Caco-2 (cell line): ENCODE results near the gene MOB2. TPM values are rescaled to one million over a fixed set of nuclear protein-coding genes. Genes with fewer than 3 reads are reported as not detected.

Experiments
- BruUV-seq: library from RNA; stranded (reverse); fragments of 400-500 nt; replicated peaks from 2 replicates; lab custom pipeline; 2021; lab: Mats Ljungman, UMichigan
- CTCF ChIA-PET: fragments of 300-600 bp; sonication (Branson Sonifier 250); formaldehyde crosslinking; loops from one replicate; lab custom pipeline; 2022; ENCODE audit warnings: antibody characterized with exemption; lab: Charles Lee
- POLR2A ChIA-PET: fragments of 300-600 bp; sonication (Branson Sonifier 250); formaldehyde crosslinking; loops from one replicate; lab custom pipeline; 2022; ENCODE audit warnings: antibody characterized with exemption; lab: Charles Lee
- DNase-seq, 2 experiments: peaks; one replicate each; pipeline versions ENCODE4 v3.0.0 to v3.0.0-alpha.2; 2020 to 2022
- H3K27me3 ChIP-seq: replicated peaks from 2 replicates; pipeline ENCODE4 v1.6.0; 2011; ENCODE audit warnings: low read length; ENCODE audit not compliant: control insufficient read depth, insufficient read depth
- H3K36me3 ChIP-seq: 2 replicates; pipeline ENCODE4 v1.5.1; 2011; ENCODE audit warnings: low read length; ENCODE audit not compliant: control insufficient read depth, insufficient read depth
- H3K4me1 ChIP-seq: fragments of 250-450 bp; sonication (Bioruptor Pico); 2 replicates; pipeline ENCODE4 v1.5.1; 2020; ENCODE audit warnings: mild to moderate bottlenecking
- H3K4me3 ChIP-seq: 2 replicates; pipeline ENCODE4 v1.5.1; 2011; ENCODE audit warnings: low read depth, mild to moderate bottlenecking, control low read depth, low read length
- H3K9me3 ChIP-seq: fragments of 250-450 bp; sonication (Bioruptor Pico); 2 replicates; pipeline ENCODE4 v1.5.1; 2020; ENCODE audit warnings: mild to moderate bottlenecking, moderate library complexity
- H3K27ac Mint-ChIP-seq: one replicate; pipeline ENCODE4 v1.8.0; 2022; ENCODE audit warnings: mixed read lengths; ENCODE audit not compliant: unreplicated experiment
- H3K27me3 Mint-ChIP-seq: one replicate; pipeline ENCODE4 v1.8.0; 2022; ENCODE audit warnings: mixed read lengths; ENCODE audit not compliant: insufficient read depth, unreplicated experiment
- H3K36me3 Mint-ChIP-seq: one replicate; pipeline ENCODE4 v1.8.0; 2022; ENCODE audit warnings: mild to moderate bottlenecking, mixed read lengths; ENCODE audit not compliant: insufficient read depth, unreplicated experiment
- H3K4me1 Mint-ChIP-seq: one replicate; pipeline ENCODE4 v1.8.0; 2022; ENCODE audit warnings: low read depth, mixed read lengths; ENCODE audit not compliant: unreplicated experiment
- H3K4me3 Mint-ChIP-seq: one replicate; pipeline ENCODE4 v1.8.0; 2022; ENCODE audit warnings: mild to moderate bottlenecking, moderate library complexity, mixed read lengths; ENCODE audit not compliant: unreplicated experiment
- H3K9me3 Mint-ChIP-seq: one replicate; pipeline ENCODE4 v1.8.0; 2022; ENCODE audit warnings: mixed read lengths; ENCODE audit not compliant: unreplicated experiment
- CTCF ChIP-seq, 2 experiments: fragments of 200-600 bp in 1 of 2; IDR thresholded peaks; 1 replicate in 1 of 2; 2 replicates in 1 of 2; pipeline versions ENCODE4 v1.5.1 to v1.8.0; 2011 to 2022; ENCODE audit warnings: antibody characterized with exemption in 1 of 2, control low read depth in 1 of 2, inconsistent platforms in 1 of 2, low read depth in 1 of 2, low read length in 1 of 2, mild to moderate bottlenecking in 1 of 2, moderate library complexity in 1 of 2; ENCODE audit not compliant: insufficient read depth in 1 of 2, severe bottlenecking in 1 of 2, unreplicated experiment in 1 of 2
- intact Hi-C: fragments of 100-400 bp; cut with micrococcal nuclease; formaldehyde crosslinking; loops from one replicate; pipeline ENCODE4 v1.10.0; 2022; ENCODE audit not compliant: unreplicated experiment
- total RNA-seq: library from RNA; stranded (reverse); gene quantifications from 2 replicates; pipeline ENCODE4 v1.2.3, GENCODE V29; 2022

Gene MOB2
- total RNA-seq, 1 experiment from 2014 or later, result 32.7 TPM

- no peak overlapping the region for H3K4me3 ChIP-seq
Observed at GRCh38 chr11:1444823-1445422, 41.7 kb downstream of the MOB2 start.

DNA sequence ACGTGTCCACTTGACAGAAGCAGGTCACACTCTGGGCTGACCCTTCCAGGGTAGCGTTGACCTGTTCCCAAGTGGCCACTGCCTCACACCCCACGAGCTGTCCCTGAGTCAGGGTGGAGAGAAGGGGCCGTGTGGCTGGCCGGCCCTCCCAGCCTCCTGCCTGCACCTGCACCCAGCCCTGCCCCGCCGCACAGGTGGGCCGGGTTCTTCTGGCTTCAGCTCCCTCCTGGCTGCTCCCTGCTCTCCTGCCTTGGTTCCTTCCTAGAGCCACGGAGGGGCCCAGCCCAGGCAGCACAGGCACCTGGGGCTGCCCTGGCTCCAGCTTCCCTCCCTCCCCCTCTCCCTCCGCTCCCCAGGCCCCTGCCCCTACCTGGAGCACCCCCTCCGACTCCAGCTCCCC is 42.3 kb downstream of the MOB2 start:
- Mint-ChIP-seq H3K36me3 (peaks cover 8% of the 10 kb centered on the region), H3K4me3 (no peak overlapping the region), H3K9me3 (no peaks in the 10 kb centered on the region), H3K27ac (no peak overlapping the region), H3K4me1 (no peaks in the 10 kb centered on the region), H3K27me3 (no peaks in the 10 kb centered on the region)
- Histone ChIP-seq H3K36me3 (no peaks in the 10 kb centered on the region), H3K4me3 (no peak overlapping the region), H3K4me1 (no peaks in the 10 kb centered on the region), H3K27me3 (no peaks in the 10 kb centered on the region), H3K9me3 (no peaks in the 10 kb centered on the region)
- no peak for TF ChIP-seq CTCF (IDR thresholded peaks at IDR 0.05; ENCODE audit: insufficient read depth in 1 of 2, low read depth in 1 of 2, low read length in 1 of 2, severe bottlenecking in 1 of 2, unreplicated experiment in 1 of 2)
- no peak for DNase-seq
- BruUV-seq, result no TSS peak
- CTCF ChIA-PET, result interaction anchor here (0.6 kb wide), 1 partner anchor 135 kb away, joined by 3 read pairs; no protein-coding TSS in a partner anchor
- intact Hi-C loops, result no loop called here
- POLR2A ChIA-PET, result no interaction called here

More at GRCh38 chr11:1444823-1445422, 41.7 kb downstream of the MOB2 start:
- BruUV-seq, result no TSS peak
- H3K4me3 Mint-ChIP-seq, result no peak overlapping the region
- H3K4me1 ChIP-seq, result no peaks in the 10 kb centered on the region
- H3K27me3 Mint-ChIP-seq, result no peaks in the 10 kb centered on the region
- H3K36me3 ChIP-seq, result no peaks in the 10 kb centered on the region
- ChIA-PET POLR2A (no interaction called here), CTCF (interaction anchor here (0.6 kb wide), 1 partner anchor 136 kb away, joined by 3 read pairs; no protein-coding TSS in a partner anchor)
- no peak for TF ChIP-seq CTCF (IDR thresholded peaks at IDR 0.05; ENCODE audit: insufficient read depth in 1 of 2, low read depth in 1 of 2, low read length in 1 of 2, severe bottlenecking in 1 of 2, unreplicated experiment in 1 of 2)
- H3K4me1 Mint-ChIP-seq, result no peaks in the 10 kb centered on the region
- no peaks in the 10 kb centered on the region for H3K9me3 ChIP-seq
- no peaks in the 10 kb centered on the region for H3K9me3 Mint-ChIP-seq
- no peak overlapping the region for H3K27ac Mint-ChIP-seq
- intact Hi-C loops, result no loop called here
- DNase-seq, result no peak
- no peaks in the 10 kb centered on the region for H3K27me3 ChIP-seq
- peaks cover 8% of the 10 kb centered on the region for H3K36me3 Mint-ChIP-seq

DNA sequence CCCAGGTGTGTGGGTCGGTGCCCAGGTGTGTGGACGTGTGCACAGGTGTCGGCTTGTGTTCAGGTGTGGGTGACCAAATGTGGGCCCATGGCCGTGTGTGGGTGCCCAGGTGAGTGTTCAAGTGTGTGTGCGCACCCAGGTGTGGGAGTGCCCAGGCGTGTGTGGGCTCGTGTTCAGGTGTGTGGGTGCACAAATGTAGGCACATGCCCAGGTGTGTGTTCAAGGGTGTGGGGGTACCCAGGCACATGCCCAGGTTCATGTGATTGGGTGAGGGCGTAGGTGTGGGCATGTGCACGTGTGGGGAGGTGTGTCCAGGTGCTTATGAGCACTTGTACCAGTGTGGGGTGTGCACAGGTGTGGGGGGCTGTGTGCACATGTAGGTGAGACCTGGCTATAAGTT is 42.8 kb downstream of the MOB2 start:
- no peak for TF ChIP-seq CTCF (IDR thresholded peaks at IDR 0.05; ENCODE audit: insufficient read depth in 1 of 2, low read depth in 1 of 2, low read length in 1 of 2, severe bottlenecking in 1 of 2, unreplicated experiment in 1 of 2)
- BruUV-seq, result no TSS peak
- no peak overlapping the region for H3K4me3 ChIP-seq
- DNase-seq, result no peak
- no peak overlapping the region for H3K4me3 Mint-ChIP-seq
- peaks cover 2% of the 10 kb centered on the region for H3K4me1 ChIP-seq
- no peaks in the 10 kb centered on the region for H3K4me1 Mint-ChIP-seq
- no peaks in the 10 kb centered on the region for H3K9me3 Mint-ChIP-seq
- H3K36me3 ChIP-seq, result no peaks in the 10 kb centered on the region
- CTCF ChIA-PET, result no interaction called here
- intact Hi-C loops, result no loop called here
- no peaks in the 10 kb centered on the region for H3K27me3 ChIP-seq
- H3K27ac Mint-ChIP-seq, result no peak overlapping the region
- POLR2A ChIA-PET, result no interaction called here
- peaks cover 4% of the 10 kb centered on the region for H3K36me3 Mint-ChIP-seq
- H3K9me3 ChIP-seq, result no peaks in the 10 kb centered on the region
- no peaks in the 10 kb centered on the region for H3K27me3 Mint-ChIP-seq
